ENCODE results near the gene ARFGAP1.

DNA sequence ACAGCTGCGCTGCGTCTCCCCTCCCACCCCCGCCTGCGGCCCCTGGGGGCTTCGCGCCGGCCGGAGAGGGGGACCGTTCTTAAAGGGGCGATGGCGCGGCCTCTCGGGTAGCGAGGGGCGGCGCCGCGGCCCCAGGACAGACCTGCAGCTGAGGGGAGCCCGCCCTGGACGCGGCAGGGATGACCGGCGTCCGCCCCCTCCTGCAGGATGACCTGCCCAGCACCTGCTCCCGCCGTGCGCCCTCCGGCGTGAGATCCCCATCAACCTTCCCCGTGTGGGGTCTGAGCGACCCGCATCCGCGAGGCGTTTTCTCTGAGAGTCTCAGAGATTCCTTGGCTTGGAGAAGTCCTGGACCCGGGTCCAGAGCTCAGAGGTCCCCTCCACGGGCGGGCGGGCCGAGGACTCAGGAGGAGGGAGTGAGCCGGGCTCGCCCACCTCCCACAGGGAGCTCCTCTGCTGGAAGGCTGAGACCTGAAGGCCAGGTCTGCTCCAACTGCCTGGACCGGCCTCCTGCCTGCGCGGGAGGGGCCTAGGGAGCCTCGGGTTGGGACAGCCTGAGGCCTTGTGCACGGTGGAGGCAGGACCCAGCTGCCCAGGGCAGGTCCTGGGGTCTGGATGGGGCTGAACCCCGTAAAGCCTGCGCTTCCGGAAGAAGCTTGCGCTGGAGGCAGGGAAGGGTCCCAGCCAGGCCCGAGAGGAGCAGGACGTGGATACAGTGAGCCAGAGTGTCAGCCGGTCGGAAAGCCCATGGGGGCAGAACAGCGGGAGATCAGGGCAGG, 17.8 kb upstream of the ARFGAP1 start:
- TF ChIP-seq, protein P1, sequence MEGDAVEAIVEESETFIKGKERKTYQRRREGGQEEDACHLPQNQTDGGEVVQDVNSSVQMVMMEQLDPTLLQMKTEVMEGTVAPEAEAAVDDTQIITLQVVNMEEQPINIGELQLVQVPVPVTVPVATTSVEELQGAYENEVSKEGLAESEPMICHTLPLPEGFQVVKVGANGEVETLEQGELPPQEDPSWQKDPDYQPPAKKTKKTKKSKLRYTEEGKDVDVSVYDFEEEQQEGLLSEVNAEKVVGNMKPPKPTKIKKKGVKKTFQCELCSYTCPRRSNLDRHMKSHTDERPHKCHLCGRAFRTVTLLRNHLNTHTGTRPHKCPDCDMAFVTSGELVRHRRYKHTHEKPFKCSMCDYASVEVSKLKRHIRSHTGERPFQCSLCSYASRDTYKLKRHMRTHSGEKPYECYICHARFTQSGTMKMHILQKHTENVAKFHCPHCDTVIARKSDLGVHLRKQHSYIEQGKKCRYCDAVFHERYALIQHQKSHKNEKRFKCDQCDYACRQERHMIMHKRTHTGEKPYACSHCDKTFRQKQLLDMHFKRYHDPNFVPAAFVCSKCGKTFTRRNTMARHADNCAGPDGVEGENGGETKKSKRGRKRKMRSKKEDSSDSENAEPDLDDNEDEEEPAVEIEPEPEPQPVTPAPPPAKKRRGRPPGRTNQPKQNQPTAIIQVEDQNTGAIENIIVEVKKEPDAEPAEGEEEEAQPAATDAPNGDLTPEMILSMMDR (IDR thresholded peaks at IDR 0.05): no peak
- no peak for TF ChIP-seq POLR2A (IDR thresholded peaks at IDR 0.05)
